Testis (tissue), 2 donors: Measurements from ENCODE around the gene ARL8A.

Experiments
- POLR2A ChIP-seq: fragments of 450-650 bp; IDR thresholded peaks from one replicate; pipeline ENCODE4 v1.6.1; 2017; ENCODE audit warnings: antibody characterized with exemption, mild to moderate bottlenecking, moderate library complexity
- TF ChIP-seq, protein P1 (sequence below), 3 experiments: fragments of 450-650 bp in 2 of 3; fragments of 200-600 bp in 1 of 3; sonication (generic) in 1 of 3; IDR thresholded peaks; one replicate each; pipeline ENCODE4 v1.5.1; 2016 to 2019; ENCODE audit warnings: antibody characterized with exemption in 3 of 3, mild to moderate bottlenecking in 2 of 3, moderate library complexity in 1 of 3

DNA sequence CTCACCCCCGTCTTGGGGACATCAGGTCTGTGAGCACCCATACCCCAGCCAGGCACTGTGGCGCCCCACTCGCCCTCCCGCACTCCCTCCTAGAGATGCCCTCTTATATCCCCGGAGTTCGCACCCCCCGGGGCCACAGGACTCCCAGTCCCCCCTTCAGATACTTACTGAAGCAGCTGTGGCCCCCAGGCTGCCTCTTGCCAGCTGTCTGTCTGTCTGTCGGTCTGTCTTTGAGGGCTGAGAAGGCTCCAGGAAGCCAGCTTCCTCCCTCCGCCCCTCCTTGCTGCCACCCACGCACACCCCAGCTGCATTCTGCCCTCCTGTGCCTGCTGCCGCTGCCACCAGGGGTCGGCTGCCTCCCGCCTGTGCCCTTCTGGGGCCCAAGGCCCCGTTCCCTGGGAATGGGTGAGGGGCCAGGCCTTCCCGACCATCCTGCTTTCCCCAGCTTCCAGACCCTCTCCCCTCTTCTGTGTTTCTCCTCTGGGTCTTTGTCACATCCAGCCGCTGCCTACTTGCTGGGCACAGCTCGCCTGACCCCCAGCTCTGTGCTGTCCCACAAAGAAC is 15.9 kb upstream of the ARL8A start, which contains the start of gene PTPN7:
- TF ChIP-seq, protein P1, sequence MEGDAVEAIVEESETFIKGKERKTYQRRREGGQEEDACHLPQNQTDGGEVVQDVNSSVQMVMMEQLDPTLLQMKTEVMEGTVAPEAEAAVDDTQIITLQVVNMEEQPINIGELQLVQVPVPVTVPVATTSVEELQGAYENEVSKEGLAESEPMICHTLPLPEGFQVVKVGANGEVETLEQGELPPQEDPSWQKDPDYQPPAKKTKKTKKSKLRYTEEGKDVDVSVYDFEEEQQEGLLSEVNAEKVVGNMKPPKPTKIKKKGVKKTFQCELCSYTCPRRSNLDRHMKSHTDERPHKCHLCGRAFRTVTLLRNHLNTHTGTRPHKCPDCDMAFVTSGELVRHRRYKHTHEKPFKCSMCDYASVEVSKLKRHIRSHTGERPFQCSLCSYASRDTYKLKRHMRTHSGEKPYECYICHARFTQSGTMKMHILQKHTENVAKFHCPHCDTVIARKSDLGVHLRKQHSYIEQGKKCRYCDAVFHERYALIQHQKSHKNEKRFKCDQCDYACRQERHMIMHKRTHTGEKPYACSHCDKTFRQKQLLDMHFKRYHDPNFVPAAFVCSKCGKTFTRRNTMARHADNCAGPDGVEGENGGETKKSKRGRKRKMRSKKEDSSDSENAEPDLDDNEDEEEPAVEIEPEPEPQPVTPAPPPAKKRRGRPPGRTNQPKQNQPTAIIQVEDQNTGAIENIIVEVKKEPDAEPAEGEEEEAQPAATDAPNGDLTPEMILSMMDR (IDR thresholded peaks at IDR 0.05): peak; percentile 10 to 24 (median 14)
- no peak for TF ChIP-seq POLR2A
